ENCODE data around the gene KCNAB2. TPM values are rescaled to one million over a fixed set of nuclear protein-coding genes. Genes with fewer than 3 reads are reported as not detected.

KCNAB2 gene
- total RNA-seq, 1 donor from 2014 or later = 3.1 TPM

DNA sequence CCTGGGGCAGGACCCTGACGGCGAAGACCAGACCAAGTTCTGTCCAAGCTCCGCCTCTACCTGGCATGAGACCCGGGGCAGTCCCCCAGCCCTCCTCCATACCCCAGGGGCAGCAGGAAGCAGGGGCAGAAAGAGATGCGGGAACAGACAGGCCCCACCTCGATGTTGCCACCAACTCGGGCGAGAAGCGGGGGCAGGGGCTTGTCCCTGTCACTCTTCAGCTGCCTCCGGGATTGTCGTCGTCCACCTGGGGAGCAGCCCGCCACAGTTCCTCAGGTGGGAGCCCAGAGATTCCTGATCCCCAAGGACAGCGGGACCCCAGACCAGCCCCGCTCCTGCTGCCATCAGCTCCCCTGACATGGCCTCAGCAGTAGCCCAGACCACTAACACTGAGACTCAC lies 79.7 kb downstream of the KCNAB2 start:
- Histone ChIP-seq H4K20me1 (ENCODE audit: insufficient read depth, low read length) (no peaks in the 10 kb centered on the region), H3K4me3 (ENCODE audit: insufficient read depth, low read depth, low read length) (no peak overlapping the region), H3K79me2 (ENCODE audit: insufficient read depth, low read length) (no peaks in the 10 kb centered on the region), H3K4me1 (ENCODE audit: insufficient read depth, low read length) (no peaks in the 10 kb centered on the region), H2AFZ (ENCODE audit: low read depth, low read length) (no peak overlapping the region), H3K4me2 (ENCODE audit: low read length) (no peak overlapping the region), H3K36me3 (ENCODE audit: insufficient read depth, low read length) (no peaks in the 10 kb centered on the region), H3K27ac (ENCODE audit: low read depth, low read length) (no peak overlapping the region), H3K9ac (ENCODE audit: low read length) (no peak overlapping the region), H3K9me3 (ENCODE audit: insufficient read depth, low read depth, low read length) (no peaks in the 10 kb centered on the region), H3K27me3 (ENCODE audit: insufficient read depth, low read length) (no peaks in the 10 kb centered on the region)
- Mint-ChIP-seq H3K4me3 (ENCODE audit: unreplicated experiment) (no peak overlapping the region), H3K9me3 (ENCODE audit: unreplicated experiment) (peaks cover 6% of the 10 kb centered on the region), H3K36me3 (ENCODE audit: low read depth, unreplicated experiment) (no peaks in the 10 kb centered on the region), H3K4me1 (ENCODE audit: low read depth, unreplicated experiment) (no peaks in the 10 kb centered on the region), H3K27me3 (ENCODE audit: low read depth, unreplicated experiment) (peaks cover 27% of the 10 kb centered on the region), H3K27ac (ENCODE audit: unreplicated experiment) (no peak overlapping the region)
- DNase-seq (ENCODE audit: low read depth) (no peak), FAIRE-seq (no peak)
- TF ChIP-seq CTCF (IDR thresholded peaks at IDR 0.05; ENCODE audit: insufficient read depth, low read depth, low read length) (no peak), EZH2 (IDR thresholded peaks at IDR 0.05; ENCODE audit: insufficient read depth, low read length) (no peak)

GRCh38 chr1:6126028-6126427 lies 80.3 kb downstream of the KCNAB2 start:
- Mint-ChIP-seq H3K27ac (ENCODE audit: unreplicated experiment) (no peak overlapping the region), H3K9me3 (ENCODE audit: unreplicated experiment) (peaks cover 8% of the 10 kb centered on the region), H3K4me1 (ENCODE audit: low read depth, unreplicated experiment) (no peaks in the 10 kb centered on the region), H3K27me3 (ENCODE audit: low read depth, unreplicated experiment) (peaks cover 31% of the 10 kb centered on the region), H3K36me3 (ENCODE audit: low read depth, unreplicated experiment) (no peaks in the 10 kb centered on the region), H3K4me3 (ENCODE audit: unreplicated experiment) (no peak overlapping the region)
- no peak overlapping the region for H3K9ac ChIP-seq (ENCODE audit: low read length)
- no peak overlapping the region for H3K4me2 ChIP-seq (ENCODE audit: low read length)
- no peak overlapping the region for H2AFZ ChIP-seq (ENCODE audit: low read depth, low read length)
- H3K9me3 ChIP-seq (ENCODE audit: insufficient read depth, low read depth, low read length) = no peaks in the 10 kb centered on the region
- H3K27me3 ChIP-seq (ENCODE audit: insufficient read depth, low read length) = no peaks in the 10 kb centered on the region
- H3K27ac ChIP-seq (ENCODE audit: low read depth, low read length) = no peak overlapping the region
- no peaks in the 10 kb centered on the region for H3K79me2 ChIP-seq (ENCODE audit: insufficient read depth, low read length)
- no peaks in the 10 kb centered on the region for H3K36me3 ChIP-seq (ENCODE audit: insufficient read depth, low read length)
- H4K20me1 ChIP-seq (ENCODE audit: insufficient read depth, low read length) = no peaks in the 10 kb centered on the region
- TF ChIP-seq CTCF (IDR thresholded peaks at IDR 0.05; ENCODE audit: insufficient read depth, low read depth, low read length) (no peak), EZH2 (IDR thresholded peaks at IDR 0.05; ENCODE audit: insufficient read depth, low read length) (no peak)
- FAIRE-seq (no peak), DNase-seq (ENCODE audit: low read depth) (no peak)
- H3K4me1 ChIP-seq (ENCODE audit: insufficient read depth, low read length) = no peaks in the 10 kb centered on the region
- no peak overlapping the region for H3K4me3 ChIP-seq (ENCODE audit: insufficient read depth, low read depth, low read length)

DNA sequence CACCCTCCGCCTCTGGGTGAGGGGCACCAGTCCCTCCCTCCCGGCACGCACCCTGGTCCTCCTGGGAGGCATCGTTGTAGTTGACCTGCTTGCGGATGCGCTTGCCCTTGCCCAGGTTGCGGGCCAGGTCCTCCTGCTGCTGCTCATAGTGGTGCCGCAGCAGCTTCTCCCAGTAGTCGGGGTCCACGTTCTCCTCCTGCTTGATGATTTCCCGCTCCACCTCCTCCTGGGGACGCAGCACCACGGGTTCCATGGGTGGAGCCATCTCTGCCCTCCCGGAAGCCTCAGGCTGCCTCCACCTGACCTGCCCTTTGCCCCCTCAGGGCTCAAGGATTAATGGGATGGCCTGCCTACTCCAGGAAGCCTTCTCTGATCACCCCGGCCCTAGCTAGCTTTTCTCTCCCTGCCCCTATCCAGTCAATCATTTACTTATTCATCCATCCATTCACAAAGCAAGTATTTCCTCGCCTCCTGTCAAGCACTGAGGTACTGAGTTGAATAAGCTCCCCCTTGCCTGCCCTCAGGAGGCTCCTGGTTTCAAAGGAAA lies 80.9 kb downstream of the KCNAB2 start:
- Histone ChIP-seq H3K4me1 (ENCODE audit: insufficient read depth, low read length) (no peaks in the 10 kb centered on the region), H3K27ac (ENCODE audit: low read depth, low read length) (no peak overlapping the region), H3K9me3 (ENCODE audit: insufficient read depth, low read depth, low read length) (peaks cover under 1% of the 10 kb centered on the region), H3K79me2 (ENCODE audit: insufficient read depth, low read length) (no peaks in the 10 kb centered on the region), H3K4me2 (ENCODE audit: low read length) (no peak overlapping the region), H3K27me3 (ENCODE audit: insufficient read depth, low read length) (no peaks in the 10 kb centered on the region), H2AFZ (ENCODE audit: low read depth, low read length) (no peak overlapping the region), H3K4me3 (ENCODE audit: insufficient read depth, low read depth, low read length) (no peak overlapping the region), H3K36me3 (ENCODE audit: insufficient read depth, low read length) (no peaks in the 10 kb centered on the region), H3K9ac (ENCODE audit: low read length) (no peak overlapping the region), H4K20me1 (ENCODE audit: insufficient read depth, low read length) (no peaks in the 10 kb centered on the region)
- no peak for TF ChIP-seq EZH2 (IDR thresholded peaks at IDR 0.05; ENCODE audit: insufficient read depth, low read length)
- TF ChIP-seq CTCF (IDR thresholded peaks at IDR 0.05; ENCODE audit: insufficient read depth, low read depth, low read length) = no peak
- peaks cover 37% of the 10 kb centered on the region for H3K27me3 Mint-ChIP-seq (ENCODE audit: low read depth, unreplicated experiment)
- H3K9me3 Mint-ChIP-seq (ENCODE audit: unreplicated experiment) = peaks cover 13% of the 10 kb centered on the region
- H3K27ac Mint-ChIP-seq (ENCODE audit: unreplicated experiment) = no peak overlapping the region
- FAIRE-seq = no peak
- no peaks in the 10 kb centered on the region for H3K4me1 Mint-ChIP-seq (ENCODE audit: low read depth, unreplicated experiment)
- H3K4me3 Mint-ChIP-seq (ENCODE audit: unreplicated experiment) = no peak overlapping the region
- DNase-seq (ENCODE audit: low read depth) = no peak
- no peaks in the 10 kb centered on the region for H3K36me3 Mint-ChIP-seq (ENCODE audit: low read depth, unreplicated experiment)

All from astrocyte (in vitro differentiated cells and primary cell).